Measurements from ENCODE around the gene PCSK1N.

PCSK1N gene

DNA sequence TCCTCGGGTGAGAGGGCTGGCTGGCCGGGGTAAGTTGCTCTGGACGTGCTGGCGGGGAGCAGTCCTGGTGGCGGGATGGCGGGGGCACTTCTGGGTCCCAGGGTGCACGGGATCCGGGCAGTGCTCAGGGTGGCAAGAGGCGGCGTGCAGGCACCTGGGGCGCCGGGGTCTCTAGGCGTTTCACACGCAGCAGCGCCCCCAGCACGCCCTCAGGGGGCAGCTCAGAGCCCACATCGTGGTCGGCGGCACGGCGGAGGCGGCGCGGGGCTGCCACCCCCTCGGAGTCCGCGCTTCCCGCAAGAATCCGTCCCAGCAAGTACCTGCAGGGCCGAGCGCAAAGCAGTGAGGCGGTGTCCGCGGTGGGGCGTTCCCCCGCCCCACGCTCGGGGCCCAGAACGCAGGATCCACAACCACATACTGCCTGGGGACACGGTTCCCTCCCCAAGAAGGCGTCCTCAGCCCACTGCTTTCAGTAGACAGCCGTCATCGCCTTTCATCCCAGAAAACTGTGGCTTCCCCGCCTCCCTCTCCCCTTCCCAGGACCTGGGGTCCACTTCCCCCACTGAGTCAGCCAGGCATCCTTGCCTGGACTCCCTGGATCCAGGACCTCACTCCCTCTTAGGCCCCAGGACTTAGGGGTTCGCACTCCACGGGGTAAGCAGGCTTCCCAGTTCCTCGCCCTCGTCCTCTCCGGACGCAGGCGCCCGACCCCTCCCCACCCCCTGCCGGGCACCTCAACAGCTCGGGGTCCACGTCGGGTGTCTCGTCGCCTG is 4.1 kb downstream of the PCSK1N start:
- ATAC-seq: no peak
- TF ChIP-seq TCF4 (CRISPR knock-in tag; IDR thresholded peaks at IDR 0.05; ENCODE audit: borderline replicate concordance): no peak
- no peak for TF ChIP-seq ZNF565 (CRISPR knock-in tag; conservative IDR thresholded peaks at IDR 0.05; ENCODE audit: low read depth)
- TF ChIP-seq ZFP30 (CRISPR knock-in tag; IDR thresholded peaks at IDR 0.05): no peak
- TF ChIP-seq PPARA (CRISPR knock-in tag; IDR thresholded peaks at IDR 0.05; ENCODE audit: borderline replicate concordance): no peak
- no peak for TF ChIP-seq ZFP3 (CRISPR knock-in tag; IDR thresholded peaks at IDR 0.05)
- no peak for TF ChIP-seq ISL1 (CRISPR knock-in tag; IDR thresholded peaks at IDR 0.05)
- TF ChIP-seq, protein P1, sequence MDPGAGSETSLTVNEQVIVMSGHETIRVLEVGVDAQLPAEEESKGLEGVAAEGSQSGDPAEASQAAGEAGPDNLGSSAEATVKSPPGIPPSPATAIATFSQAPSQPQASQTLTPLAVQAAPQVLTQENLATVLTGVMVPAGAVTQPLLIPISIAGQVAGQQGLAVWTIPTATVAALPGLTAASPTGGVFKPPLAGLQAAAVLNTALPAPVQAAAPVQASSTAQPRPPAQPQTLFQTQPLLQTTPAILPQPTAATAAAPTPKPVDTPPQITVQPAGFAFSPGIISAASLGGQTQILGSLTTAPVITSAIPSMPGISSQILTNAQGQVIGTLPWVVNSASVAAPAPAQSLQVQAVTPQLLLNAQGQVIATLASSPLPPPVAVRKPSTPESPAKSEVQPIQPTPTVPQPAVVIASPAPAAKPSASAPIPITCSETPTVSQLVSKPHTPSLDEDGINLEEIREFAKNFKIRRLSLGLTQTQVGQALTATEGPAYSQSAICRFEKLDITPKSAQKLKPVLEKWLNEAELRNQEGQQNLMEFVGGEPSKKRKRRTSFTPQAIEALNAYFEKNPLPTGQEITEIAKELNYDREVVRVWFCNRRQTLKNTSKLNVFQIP (CRISPR knock-in tag; IDR thresholded peaks at IDR 0.05; ENCODE audit: borderline replicate concordance, low read depth): no peak
- no peak for TF ChIP-seq OSR1 (CRISPR knock-in tag; IDR thresholded peaks at IDR 0.05)
- no peak for TF ChIP-seq CSDC2 (CRISPR knock-in tag; IDR thresholded peaks at IDR 0.05)
- TF ChIP-seq ZC3H10 (CRISPR knock-in tag; IDR thresholded peaks at IDR 0.05): no peak
- no peak for TF ChIP-seq SNAI2 (CRISPR knock-in tag; IDR thresholded peaks at IDR 0.05)
- no peak for TF ChIP-seq GLIS3 (CRISPR knock-in tag; IDR thresholded peaks at IDR 0.05)
- no peak for TF ChIP-seq BACH2 (CRISPR knock-in tag; IDR thresholded peaks at IDR 0.05; ENCODE audit: borderline replicate concordance)
- TF ChIP-seq RARB (CRISPR knock-in tag; IDR thresholded peaks at IDR 0.05): no peak

DNA sequence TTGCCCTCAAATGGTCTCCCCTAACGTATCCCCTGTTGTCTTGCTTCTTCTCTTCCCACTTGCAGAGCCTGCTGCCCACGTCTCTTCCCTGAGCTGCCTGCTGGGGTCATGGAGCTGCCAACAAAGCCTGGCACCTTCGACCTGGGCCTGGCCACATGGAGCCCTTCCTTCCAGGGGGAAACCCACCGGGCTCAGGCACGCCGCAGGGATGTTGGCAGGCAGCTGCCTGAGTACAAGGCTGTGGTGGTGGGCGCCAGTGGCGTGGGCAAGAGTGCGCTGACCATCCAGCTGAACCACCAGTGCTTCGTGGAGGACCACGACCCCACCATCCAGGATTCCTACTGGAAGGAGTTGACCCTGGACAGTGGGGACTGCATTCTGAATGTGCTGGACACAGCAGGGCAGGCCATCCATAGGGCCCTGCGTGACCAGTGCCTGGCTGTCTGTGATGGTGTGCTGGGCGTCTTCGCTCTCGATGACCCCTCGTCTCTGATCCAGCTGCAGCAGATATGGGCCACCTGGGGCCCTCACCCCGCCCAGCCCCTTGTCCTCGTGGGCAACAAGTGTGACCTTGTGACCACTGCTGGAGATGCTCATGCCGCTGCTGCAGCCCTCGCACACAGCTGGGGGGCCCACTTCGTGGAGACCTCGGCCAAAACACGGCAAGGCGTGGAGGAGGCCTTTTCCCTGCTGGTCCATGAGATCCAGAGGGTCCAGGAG is 6.2 kb downstream of the PCSK1N start:
- TF ChIP-seq RARB (CRISPR knock-in tag; IDR thresholded peaks at IDR 0.05): no peak
- TF ChIP-seq GLIS3 (CRISPR knock-in tag; IDR thresholded peaks at IDR 0.05): no peak
- no peak for TF ChIP-seq PPARA (CRISPR knock-in tag; IDR thresholded peaks at IDR 0.05; ENCODE audit: borderline replicate concordance)
- no peak for TF ChIP-seq ZNF8 (CRISPR knock-in tag; IDR thresholded peaks at IDR 0.05)
- no peak for TF ChIP-seq SNAI2 (CRISPR knock-in tag; IDR thresholded peaks at IDR 0.05)
- TF ChIP-seq, protein P2, sequence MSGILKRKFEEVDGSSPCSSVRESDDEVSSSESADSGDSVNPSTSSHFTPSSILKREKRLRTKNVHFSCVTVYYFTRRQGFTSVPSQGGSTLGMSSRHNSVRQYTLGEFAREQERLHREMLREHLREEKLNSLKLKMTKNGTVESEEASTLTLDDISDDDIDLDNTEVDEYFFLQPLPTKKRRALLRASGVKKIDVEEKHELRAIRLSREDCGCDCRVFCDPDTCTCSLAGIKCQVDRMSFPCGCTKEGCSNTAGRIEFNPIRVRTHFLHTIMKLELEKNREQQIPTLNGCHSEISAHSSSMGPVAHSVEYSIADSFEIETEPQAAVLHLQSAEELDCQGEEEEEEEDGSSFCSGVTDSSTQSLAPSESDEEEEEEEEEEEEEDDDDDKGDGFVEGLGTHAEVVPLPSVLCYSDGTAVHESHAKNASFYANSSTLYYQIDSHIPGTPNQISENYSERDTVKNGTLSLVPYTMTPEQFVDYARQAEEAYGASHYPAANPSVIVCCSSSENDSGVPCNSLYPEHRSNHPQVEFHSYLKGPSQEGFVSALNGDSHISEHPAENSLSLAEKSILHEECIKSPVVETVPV (CRISPR knock-in tag; IDR thresholded peaks at IDR 0.05): no peak
- no peak for TF ChIP-seq TCF4 (CRISPR knock-in tag; IDR thresholded peaks at IDR 0.05; ENCODE audit: borderline replicate concordance)
- TF ChIP-seq, protein P3, sequence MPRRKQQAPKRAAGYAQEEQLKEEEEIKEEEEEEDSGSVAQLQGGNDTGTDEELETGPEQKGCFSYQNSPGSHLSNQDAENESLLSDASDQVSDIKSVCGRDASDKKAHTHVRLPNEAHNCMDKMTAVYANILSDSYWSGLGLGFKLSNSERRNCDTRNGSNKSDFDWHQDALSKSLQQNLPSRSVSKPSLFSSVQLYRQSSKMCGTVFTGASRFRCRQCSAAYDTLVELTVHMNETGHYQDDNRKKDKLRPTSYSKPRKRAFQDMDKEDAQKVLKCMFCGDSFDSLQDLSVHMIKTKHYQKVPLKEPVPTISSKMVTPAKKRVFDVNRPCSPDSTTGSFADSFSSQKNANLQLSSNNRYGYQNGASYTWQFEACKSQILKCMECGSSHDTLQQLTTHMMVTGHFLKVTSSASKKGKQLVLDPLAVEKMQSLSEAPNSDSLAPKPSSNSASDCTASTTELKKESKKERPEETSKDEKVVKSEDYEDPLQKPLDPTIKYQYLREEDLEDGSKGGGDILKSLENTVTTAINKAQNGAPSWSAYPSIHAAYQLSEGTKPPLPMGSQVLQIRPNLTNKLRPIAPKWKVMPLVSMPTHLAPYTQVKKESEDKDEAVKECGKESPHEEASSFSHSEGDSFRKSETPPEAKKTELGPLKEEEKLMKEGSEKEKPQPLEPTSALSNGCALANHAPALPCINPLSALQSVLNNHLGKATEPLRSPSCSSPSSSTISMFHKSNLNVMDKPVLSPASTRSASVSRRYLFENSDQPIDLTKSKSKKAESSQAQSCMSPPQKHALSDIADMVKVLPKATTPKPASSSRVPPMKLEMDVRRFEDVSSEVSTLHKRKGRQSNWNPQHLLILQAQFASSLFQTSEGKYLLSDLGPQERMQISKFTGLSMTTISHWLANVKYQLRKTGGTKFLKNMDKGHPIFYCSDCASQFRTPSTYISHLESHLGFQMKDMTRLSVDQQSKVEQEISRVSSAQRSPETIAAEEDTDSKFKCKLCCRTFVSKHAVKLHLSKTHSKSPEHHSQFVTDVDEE (CRISPR knock-in tag; IDR thresholded peaks at IDR 0.05): no peak
- TF ChIP-seq TOX (CRISPR knock-in tag; IDR thresholded peaks at IDR 0.05; ENCODE audit: borderline replicate concordance): no peak
- TF ChIP-seq, protein P4, sequence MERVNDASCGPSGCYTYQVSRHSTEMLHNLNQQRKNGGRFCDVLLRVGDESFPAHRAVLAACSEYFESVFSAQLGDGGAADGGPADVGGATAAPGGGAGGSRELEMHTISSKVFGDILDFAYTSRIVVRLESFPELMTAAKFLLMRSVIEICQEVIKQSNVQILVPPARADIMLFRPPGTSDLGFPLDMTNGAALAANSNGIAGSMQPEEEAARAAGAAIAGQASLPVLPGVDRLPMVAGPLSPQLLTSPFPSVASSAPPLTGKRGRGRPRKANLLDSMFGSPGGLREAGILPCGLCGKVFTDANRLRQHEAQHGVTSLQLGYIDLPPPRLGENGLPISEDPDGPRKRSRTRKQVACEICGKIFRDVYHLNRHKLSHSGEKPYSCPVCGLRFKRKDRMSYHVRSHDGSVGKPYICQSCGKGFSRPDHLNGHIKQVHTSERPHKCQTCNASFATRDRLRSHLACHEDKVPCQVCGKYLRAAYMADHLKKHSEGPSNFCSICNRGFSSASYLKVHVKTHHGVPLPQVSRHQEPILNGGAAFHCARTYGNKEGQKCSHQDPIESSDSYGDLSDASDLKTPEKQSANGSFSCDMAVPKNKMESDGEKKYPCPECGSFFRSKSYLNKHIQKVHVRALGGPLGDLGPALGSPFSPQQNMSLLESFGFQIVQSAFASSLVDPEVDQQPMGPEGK (CRISPR knock-in tag; IDR thresholded peaks at IDR 0.05; ENCODE audit: borderline replicate concordance): no peak
- TF ChIP-seq OSR1 (CRISPR knock-in tag; IDR thresholded peaks at IDR 0.05): no peak
- TF ChIP-seq ARNTL (CRISPR knock-in tag; IDR thresholded peaks at IDR 0.05; ENCODE audit: borderline replicate concordance, low read depth): no peak
- TF ChIP-seq CSDC2 (CRISPR knock-in tag; IDR thresholded peaks at IDR 0.05): no peak
- TF ChIP-seq ZNF70 (CRISPR knock-in tag; IDR thresholded peaks at IDR 0.05): no peak
- TF ChIP-seq, protein P1 (CRISPR knock-in tag; IDR thresholded peaks at IDR 0.05; ENCODE audit: borderline replicate concordance, low read depth): no peak
- TF ChIP-seq ESRRG (CRISPR knock-in tag; IDR thresholded peaks at IDR 0.05): no peak
- no peak for TF ChIP-seq ZNF565 (CRISPR knock-in tag; conservative IDR thresholded peaks at IDR 0.05; ENCODE audit: low read depth)
- no peak for TF ChIP-seq BACH2 (CRISPR knock-in tag; IDR thresholded peaks at IDR 0.05; ENCODE audit: borderline replicate concordance)
- TF ChIP-seq, protein P5, sequence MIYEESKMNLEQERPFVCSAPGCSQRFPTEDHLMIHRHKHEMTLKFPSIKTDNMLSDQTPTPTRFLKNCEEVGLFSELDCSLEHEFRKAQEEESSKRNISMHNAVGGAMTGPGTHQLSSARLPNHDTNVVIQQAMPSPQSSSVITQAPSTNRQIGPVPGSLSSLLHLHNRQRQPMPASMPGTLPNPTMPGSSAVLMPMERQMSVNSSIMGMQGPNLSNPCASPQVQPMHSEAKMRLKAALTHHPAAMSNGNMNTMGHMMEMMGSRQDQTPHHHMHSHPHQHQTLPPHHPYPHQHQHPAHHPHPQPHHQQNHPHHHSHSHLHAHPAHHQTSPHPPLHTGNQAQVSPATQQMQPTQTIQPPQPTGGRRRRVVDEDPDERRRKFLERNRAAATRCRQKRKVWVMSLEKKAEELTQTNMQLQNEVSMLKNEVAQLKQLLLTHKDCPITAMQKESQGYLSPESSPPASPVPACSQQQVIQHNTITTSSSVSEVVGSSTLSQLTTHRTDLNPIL (CRISPR knock-in tag; IDR thresholded peaks at IDR 0.05; ENCODE audit: low read depth): no peak
- ATAC-seq: no peak
